ENCODE results near the gene DAP. TPM values are rescaled to one million over a fixed set of nuclear protein-coding genes. Genes with fewer than 3 reads are reported as not detected.
A peak's percentile ranks its signal among the peaks of the same experiment; 100 is the strongest.

The DAP gene, protein sequence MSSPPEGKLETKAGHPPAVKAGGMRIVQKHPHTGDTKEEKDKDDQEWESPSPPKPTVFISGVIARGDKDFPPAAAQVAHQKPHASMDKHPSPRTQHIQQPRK
- 22.9 TPM for total RNA-seq
- long read RNA-seq, transcript DAP-201 (4 exons, 2,339 nt): major isoform, 74 of 80 reads
- long read RNA-seq, partial matches to known transcripts: 2 of 80 reads
- long read RNA-seq, other reads (novel, unspliced or antisense): 3 of 80 reads

DNA sequence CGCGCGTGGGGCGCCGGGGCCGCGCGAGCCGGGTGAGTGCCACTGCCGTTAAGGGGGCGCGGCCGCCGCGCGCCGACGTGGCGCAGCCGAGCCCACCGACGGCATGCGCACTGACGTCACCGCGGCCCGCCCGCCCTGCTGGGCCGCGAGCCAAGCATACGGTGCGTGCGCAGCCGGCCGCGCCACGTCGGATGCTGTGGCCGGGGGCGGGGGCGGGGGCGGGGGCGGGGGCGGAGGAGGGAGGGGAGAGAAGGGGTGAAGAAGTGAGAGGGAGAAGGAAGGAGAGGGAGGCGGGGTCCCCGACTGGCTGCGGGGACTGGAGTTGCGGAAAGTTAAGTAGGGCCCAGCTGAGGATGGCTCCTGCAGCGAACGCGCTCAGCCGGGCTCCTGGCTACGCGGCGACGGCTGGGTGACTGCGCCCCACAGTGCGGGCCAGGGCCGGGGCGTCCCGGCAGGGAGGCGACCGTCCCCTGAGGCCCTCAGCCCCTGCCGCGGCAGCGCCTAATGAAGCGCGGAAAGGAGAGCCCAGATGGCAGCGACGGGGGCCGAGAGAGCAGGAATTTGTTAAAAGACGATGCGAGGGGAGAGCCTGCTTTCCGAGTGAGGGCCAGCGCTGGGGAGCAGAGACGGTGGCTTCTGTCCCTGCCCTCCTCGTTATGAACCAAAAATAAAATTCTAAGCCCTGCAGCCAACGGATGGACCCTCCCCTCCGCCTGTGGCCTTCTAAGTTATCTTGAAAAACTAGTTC, at the start of gene DAP:
TSS of gene DAP (minus strand) at position 50 of the 748 bp plus-strand sequence. CDS start 166 bp downstream, outside the sequence.
- TF ChIP-seq, protein P1, sequence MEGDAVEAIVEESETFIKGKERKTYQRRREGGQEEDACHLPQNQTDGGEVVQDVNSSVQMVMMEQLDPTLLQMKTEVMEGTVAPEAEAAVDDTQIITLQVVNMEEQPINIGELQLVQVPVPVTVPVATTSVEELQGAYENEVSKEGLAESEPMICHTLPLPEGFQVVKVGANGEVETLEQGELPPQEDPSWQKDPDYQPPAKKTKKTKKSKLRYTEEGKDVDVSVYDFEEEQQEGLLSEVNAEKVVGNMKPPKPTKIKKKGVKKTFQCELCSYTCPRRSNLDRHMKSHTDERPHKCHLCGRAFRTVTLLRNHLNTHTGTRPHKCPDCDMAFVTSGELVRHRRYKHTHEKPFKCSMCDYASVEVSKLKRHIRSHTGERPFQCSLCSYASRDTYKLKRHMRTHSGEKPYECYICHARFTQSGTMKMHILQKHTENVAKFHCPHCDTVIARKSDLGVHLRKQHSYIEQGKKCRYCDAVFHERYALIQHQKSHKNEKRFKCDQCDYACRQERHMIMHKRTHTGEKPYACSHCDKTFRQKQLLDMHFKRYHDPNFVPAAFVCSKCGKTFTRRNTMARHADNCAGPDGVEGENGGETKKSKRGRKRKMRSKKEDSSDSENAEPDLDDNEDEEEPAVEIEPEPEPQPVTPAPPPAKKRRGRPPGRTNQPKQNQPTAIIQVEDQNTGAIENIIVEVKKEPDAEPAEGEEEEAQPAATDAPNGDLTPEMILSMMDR (IDR thresholded peaks at IDR 0.05; ENCODE audit: borderline replicate concordance): no peak
- DNase-seq: peak; percentile 88
- no peaks in the 10 kb centered on the region for H3K27me3 ChIP-seq (ENCODE audit: low read depth)
- H3K4me1 ChIP-seq: peaks cover 42% of the 10 kb centered on the region
- H3K27ac ChIP-seq (replicated peaks): peak within 1 kb of the TSS; percentile 96
- H3K4me3 ChIP-seq: peak within 1 kb of the TSS; percentile 87
- intact Hi-C loops (cut with micrococcal nuclease): loop anchor here (10.0 kb wide), 1 partner anchor 407 kb away; the partner anchor contains the start of gene MARCHF6
- no peaks in the 10 kb centered on the region for H3K9me3 ChIP-seq (replicated peaks)
- H3K36me3 ChIP-seq: no peaks in the 10 kb centered on the region

DNA sequence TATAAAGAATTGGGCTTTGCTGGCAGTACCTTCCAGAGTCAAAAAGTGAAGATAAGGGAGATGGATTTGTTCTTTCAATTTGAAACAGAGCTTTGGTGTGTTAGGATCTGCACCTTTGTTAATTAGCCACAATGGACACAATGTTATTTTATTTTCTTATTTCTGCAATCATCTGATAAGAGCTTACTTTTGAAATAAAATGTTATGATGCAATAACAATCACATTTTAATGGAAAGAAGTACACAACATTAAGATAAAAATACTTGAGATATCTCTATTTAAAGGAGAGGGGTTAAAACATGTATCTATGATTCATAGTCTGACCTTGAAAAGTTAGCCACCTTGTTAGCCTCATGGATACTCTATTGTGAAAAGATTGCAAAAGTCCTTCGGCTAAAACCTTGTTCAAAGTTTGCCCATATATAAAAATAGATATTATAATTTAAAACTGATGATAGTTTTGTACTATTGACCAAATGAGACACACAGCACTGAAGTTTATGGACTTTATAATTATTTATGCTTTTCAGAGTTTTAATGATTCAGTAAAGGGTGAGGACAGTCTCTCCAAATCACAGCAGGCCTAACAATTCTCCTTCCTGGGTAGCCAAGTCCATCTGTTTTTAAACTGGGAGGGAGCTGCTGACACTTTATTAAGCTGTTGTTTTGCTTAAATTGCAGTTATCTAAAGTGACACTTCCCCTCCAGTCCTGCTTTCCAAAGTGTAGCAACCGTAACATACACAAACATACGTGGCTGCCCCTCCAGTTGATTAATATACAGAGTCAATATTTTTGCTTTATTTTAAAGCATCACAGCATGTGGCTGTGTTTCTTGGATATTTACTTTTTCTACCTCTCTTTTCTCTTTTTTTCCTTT, 47.6 kb upstream of the DAP start:
- Histone ChIP-seq H3K27me3 (ENCODE audit: low read depth) (peaks cover 5% of the 10 kb centered on the region), H3K4me1 (peaks cover 9% of the 10 kb centered on the region), H3K4me3 (no peak overlapping the region), H3K9me3 (replicated peaks) (peaks cover 13% of the 10 kb centered on the region), H3K36me3 (no peaks in the 10 kb centered on the region), H3K27ac (replicated peaks) (no peak overlapping the region)
- intact Hi-C loops (cut with micrococcal nuclease): no loop called here
- TF ChIP-seq, protein P1 (IDR thresholded peaks at IDR 0.05; ENCODE audit: borderline replicate concordance): no peak
- DNase-seq: no peak

DNA sequence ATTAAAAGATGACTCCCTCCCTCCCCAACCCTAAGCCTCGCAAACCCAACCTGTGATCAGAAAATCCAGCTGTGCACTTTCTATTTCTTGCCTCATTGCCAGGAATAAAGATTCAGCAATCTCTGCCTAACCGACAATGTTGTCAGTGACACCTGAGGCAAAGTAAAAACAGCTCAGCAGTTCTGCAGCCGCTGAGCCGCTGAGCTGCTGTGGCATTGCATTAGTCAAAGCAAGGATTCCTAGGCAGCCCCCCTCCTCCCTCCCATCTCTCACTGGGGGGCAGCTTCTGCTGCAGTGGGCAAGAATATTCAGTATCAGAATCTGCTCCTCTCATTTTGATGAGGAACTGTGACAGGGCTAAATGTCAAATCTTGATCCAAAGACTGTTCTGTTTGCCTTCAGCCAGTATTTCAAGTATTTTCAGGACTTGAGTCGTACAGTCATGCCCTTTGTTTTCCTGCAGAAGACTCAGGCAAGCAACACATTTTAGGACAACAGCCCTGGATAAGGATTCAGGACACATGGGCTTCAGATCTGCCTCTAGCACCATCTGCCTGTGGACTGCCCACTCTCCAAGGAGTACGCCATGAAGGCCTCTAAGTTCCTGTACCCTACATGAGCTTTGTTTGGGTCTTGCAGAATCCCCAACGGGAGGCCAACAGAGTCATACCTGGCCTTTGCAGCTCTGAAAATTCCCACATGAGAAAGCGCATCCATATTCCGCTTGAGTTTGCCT, 41.1 kb upstream of the DAP start:
- H3K27ac ChIP-seq (replicated peaks): no peak overlapping the region
- peaks cover 17% of the 10 kb centered on the region for H3K27me3 ChIP-seq (ENCODE audit: low read depth)
- no peaks in the 10 kb centered on the region for H3K36me3 ChIP-seq
- TF ChIP-seq, protein P1 (IDR thresholded peaks at IDR 0.05; ENCODE audit: borderline replicate concordance): peak; percentile 46
- no peak overlapping the region for H3K4me3 ChIP-seq
- DNase-seq: no peak
- no peaks in the 10 kb centered on the region for H3K4me1 ChIP-seq
- intact Hi-C loops (cut with micrococcal nuclease): no loop called here
- H3K9me3 ChIP-seq (replicated peaks): peaks cover 13% of the 10 kb centered on the region

DNA sequence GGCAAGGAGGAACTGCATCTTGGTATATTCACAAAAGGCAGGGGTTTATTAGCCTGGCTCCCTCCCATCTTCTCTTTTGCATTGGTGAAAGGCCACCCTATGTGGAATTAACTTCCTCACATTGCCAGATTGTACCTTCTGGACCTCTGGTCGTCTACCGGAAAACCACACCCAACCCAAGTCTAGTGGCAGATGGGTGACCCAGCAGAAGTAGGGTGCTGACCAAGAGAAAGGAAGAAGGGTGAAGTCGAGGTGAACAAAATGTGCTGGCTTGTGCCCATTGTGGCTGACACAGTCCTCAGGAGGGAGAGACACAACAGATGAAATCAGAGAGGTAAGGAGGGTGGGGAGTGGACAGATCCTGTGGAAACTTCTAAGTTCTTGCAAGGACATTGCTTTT, 39.8 kb upstream of the DAP start:
- Histone ChIP-seq H3K4me3 (no peak overlapping the region), H3K9me3 (replicated peaks) (peaks cover 11% of the 10 kb centered on the region), H3K27me3 (ENCODE audit: low read depth) (peaks cover 17% of the 10 kb centered on the region), H3K27ac (replicated peaks) (no peak overlapping the region), H3K4me1 (no peaks in the 10 kb centered on the region), H3K36me3 (no peaks in the 10 kb centered on the region)
- TF ChIP-seq, protein P1 (IDR thresholded peaks at IDR 0.05; ENCODE audit: borderline replicate concordance): no peak
- intact Hi-C loops (cut with micrococcal nuclease): no loop called here
- DNase-seq: no peak

DNA sequence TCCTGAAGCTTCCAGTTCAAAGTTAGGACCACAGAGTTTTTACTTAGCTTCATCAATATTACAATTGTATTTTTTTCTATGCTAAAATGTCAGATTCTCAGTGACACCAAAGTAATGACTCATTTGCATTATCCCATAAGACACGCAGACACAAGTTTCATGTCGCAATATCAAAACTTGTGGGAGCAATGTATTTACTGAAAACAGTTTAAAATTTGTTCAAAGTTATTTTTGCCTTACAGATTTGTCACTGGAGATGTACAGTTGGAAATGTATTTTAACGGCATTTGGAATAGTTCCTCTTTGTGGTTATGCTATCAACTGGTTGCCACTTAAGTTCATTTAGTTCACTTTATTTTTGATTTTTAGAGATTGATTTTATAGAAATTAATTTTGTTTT, 36.2 kb upstream of the DAP start:
- H3K36me3 ChIP-seq: no peaks in the 10 kb centered on the region
- intact Hi-C loops (cut with micrococcal nuclease): no loop called here
- H3K4me3 ChIP-seq: no peak overlapping the region
- no peak overlapping the region for H3K27ac ChIP-seq (replicated peaks)
- TF ChIP-seq, protein P1 (IDR thresholded peaks at IDR 0.05; ENCODE audit: borderline replicate concordance): no peak
- H3K4me1 ChIP-seq: no peaks in the 10 kb centered on the region
- peaks cover 17% of the 10 kb centered on the region for H3K27me3 ChIP-seq (ENCODE audit: low read depth)
- H3K9me3 ChIP-seq (replicated peaks): no peaks in the 10 kb centered on the region
- DNase-seq: no peak

All from left ventricle myocardium inferior (tissue), 1 donor.